Stimulated activated naive CD8-positive, alpha-beta T cell treated with anti-CD3 and anti-CD28 coated beads, Interleukin-15, Interleukin-2, amounts not matched to agents 100 ng/mL and 50 ng/mL, for 24 hours (primary cell): ENCODE data around the gene LTK.

Experiments
- H3K27ac Mint-ChIP-seq: one replicate; pipeline ENCODE4 v1.8.0; 2021; ENCODE audit warnings: mild to moderate bottlenecking, mixed read lengths
- H3K27me3 Mint-ChIP-seq: one replicate; pipeline ENCODE4 v1.8.0; 2021; ENCODE audit warnings: mixed read lengths
- H3K36me3 Mint-ChIP-seq: one replicate; pipeline ENCODE4 v1.8.0; 2021; ENCODE audit warnings: low read depth, mixed read lengths
- H3K4me1 Mint-ChIP-seq: one replicate; pipeline ENCODE4 v1.8.0; 2021; ENCODE audit warnings: low read depth, mixed read lengths
- H3K4me3 Mint-ChIP-seq: one replicate; pipeline ENCODE4 v1.8.0; 2021; ENCODE audit warnings: mild to moderate bottlenecking, mixed read lengths
- H3K9me3 Mint-ChIP-seq: one replicate; pipeline ENCODE4 v1.8.0; 2021; ENCODE audit warnings: mixed read lengths

LTK gene

GRCh38 chr15:41495736-41496599 lies 17.7 kb downstream of the LTK start:
- H3K27ac Mint-ChIP-seq: no peak overlapping the region
- peaks cover 67% of the 10 kb centered on the region for H3K27me3 Mint-ChIP-seq
- H3K4me3 Mint-ChIP-seq: peak overlapping the region; percentile 65
- no peaks in the 10 kb centered on the region for H3K36me3 Mint-ChIP-seq
- no peaks in the 10 kb centered on the region for H3K9me3 Mint-ChIP-seq
- H3K4me1 Mint-ChIP-seq: peaks cover 28% of the 10 kb centered on the region

- Mint-ChIP-seq H3K36me3 (peaks cover 3% of the 10 kb centered on the region), H3K27ac (no peak overlapping the region), H3K9me3 (peaks cover 3% of the 10 kb centered on the region), H3K4me1 (peaks cover 32% of the 10 kb centered on the region), H3K4me3 (peak overlapping the region; percentile 65), H3K27me3 (peaks cover 58% of the 10 kb centered on the region)
Observed at GRCh38 chr15:41494922-41495735, 18.5 kb downstream of the LTK start.

- peak overlapping the region; percentile 62 for H3K4me3 Mint-ChIP-seq
- peaks cover 4% of the 10 kb centered on the region for H3K9me3 Mint-ChIP-seq
- peaks cover 4% of the 10 kb centered on the region for H3K36me3 Mint-ChIP-seq
- no peak overlapping the region for H3K27ac Mint-ChIP-seq
- H3K27me3 Mint-ChIP-seq: peaks cover 52% of the 10 kb centered on the region
- peaks cover 36% of the 10 kb centered on the region for H3K4me1 Mint-ChIP-seq
Observed at GRCh38 chr15:41494190-41494921, 19.3 kb downstream of the LTK start.

GRCh38 chr15:41493902-41494189 lies 19.8 kb downstream of the LTK start:
- Mint-ChIP-seq H3K4me1 (peaks cover 36% of the 10 kb centered on the region), H3K4me3 (no peak overlapping the region), H3K9me3 (peaks cover 4% of the 10 kb centered on the region), H3K27ac (no peak overlapping the region), H3K27me3 (peaks cover 47% of the 10 kb centered on the region), H3K36me3 (peaks cover 4% of the 10 kb centered on the region)

GRCh38 chr15:41493205-41493901 lies 20.3 kb downstream of the LTK start, which contains the start of gene ITPKA:
TSS of gene ITPKA (plus strand) at chr15:41493874. CDS start at chr15:41493928, 54 bp downstream.
- H3K4me1 Mint-ChIP-seq: peaks cover 40% of the 10 kb centered on the region
- peaks cover 4% of the 10 kb centered on the region for H3K9me3 Mint-ChIP-seq
- peak within 1 kb of the TSS; percentile 61 for H3K27ac Mint-ChIP-seq
- H3K4me3 Mint-ChIP-seq: peak within 1 kb of the TSS; percentile 73
- H3K27me3 Mint-ChIP-seq: peaks cover 42% of the 10 kb centered on the region
- H3K36me3 Mint-ChIP-seq: peaks cover 4% of the 10 kb centered on the region

GRCh38 chr15:41492597-41493204 lies 20.9 kb downstream of the LTK start:
- H3K27ac Mint-ChIP-seq: peak overlapping the region; percentile 61

GRCh38 chr15:41491889-41492288 lies 21.7 kb downstream of the LTK start:
- Mint-ChIP-seq H3K4me3 (no peak overlapping the region), H3K27ac (no peak overlapping the region), H3K9me3 (peaks cover 4% of the 10 kb centered on the region), H3K36me3 (peaks cover 9% of the 10 kb centered on the region), H3K27me3 (peaks cover 32% of the 10 kb centered on the region), H3K4me1 (peaks cover 47% of the 10 kb centered on the region)

More at GRCh38 chr15:41492597-41493204, 20.9 kb downstream of the LTK start:
- H3K4me1 Mint-ChIP-seq: peaks cover 46% of the 10 kb centered on the region
- peaks cover 40% of the 10 kb centered on the region for H3K27me3 Mint-ChIP-seq
- peak overlapping the region; percentile 73 for H3K4me3 Mint-ChIP-seq
- peaks cover 9% of the 10 kb centered on the region for H3K36me3 Mint-ChIP-seq
- H3K9me3 Mint-ChIP-seq: peaks cover 4% of the 10 kb centered on the region

- Mint-ChIP-seq H3K27me3 (peaks cover 25% of the 10 kb centered on the region), H3K9me3 (peaks cover 4% of the 10 kb centered on the region), H3K4me3 (peak overlapping the region; percentile 23), H3K4me1 (peaks cover 47% of the 10 kb centered on the region), H3K27ac (peak overlapping the region; percentile 64), H3K36me3 (peaks cover 9% of the 10 kb centered on the region)
Observed at GRCh38 chr15:41490355-41490754, 23.3 kb downstream of the LTK start.

- H3K27ac Mint-ChIP-seq: no peak overlapping the region
- peaks cover 4% of the 10 kb centered on the region for H3K9me3 Mint-ChIP-seq
- H3K36me3 Mint-ChIP-seq: peaks cover 9% of the 10 kb centered on the region
- H3K4me1 Mint-ChIP-seq: peaks cover 43% of the 10 kb centered on the region
- H3K4me3 Mint-ChIP-seq: no peak overlapping the region
- H3K27me3 Mint-ChIP-seq: peaks cover 21% of the 10 kb centered on the region
Observed at GRCh38 chr15:41489641-41490040, 24.0 kb downstream of the LTK start.

GRCh38 chr15:41487802-41488201 lies 25.8 kb downstream of the LTK start:
- peak overlapping the region; percentile 89 for H3K27ac Mint-ChIP-seq
- peaks cover 4% of the 10 kb centered on the region for H3K9me3 Mint-ChIP-seq
- H3K4me3 Mint-ChIP-seq: peak overlapping the region; percentile 74
- H3K4me1 Mint-ChIP-seq: peaks cover 52% of the 10 kb centered on the region
- peaks cover 11% of the 10 kb centered on the region for H3K36me3 Mint-ChIP-seq
- peaks cover 19% of the 10 kb centered on the region for H3K27me3 Mint-ChIP-seq

- Mint-ChIP-seq H3K36me3 (peaks cover 13% of the 10 kb centered on the region), H3K4me1 (peaks cover 51% of the 10 kb centered on the region), H3K27me3 (peaks cover 15% of the 10 kb centered on the region), H3K9me3 (peaks cover 4% of the 10 kb centered on the region), H3K4me3 (no peak overlapping the region), H3K27ac (peak overlapping the region; percentile 89)
Observed at GRCh38 chr15:41487381-41487780, 26.2 kb downstream of the LTK start.

- no peak overlapping the region for H3K27ac Mint-ChIP-seq
Observed at GRCh38 chr15:41486286-41486685, 27.3 kb downstream of the LTK start.

GRCh38 chr15:41484937-41485625 lies 28.5 kb downstream of the LTK start:
- H3K27ac Mint-ChIP-seq: no peak overlapping the region
- H3K9me3 Mint-ChIP-seq: peaks cover under 1% of the 10 kb centered on the region
- H3K27me3 Mint-ChIP-seq: peaks cover 5% of the 10 kb centered on the region
- peaks cover 32% of the 10 kb centered on the region for H3K36me3 Mint-ChIP-seq
- peaks cover 32% of the 10 kb centered on the region for H3K4me1 Mint-ChIP-seq
- H3K4me3 Mint-ChIP-seq: no peak overlapping the region

More at GRCh38 chr15:41486286-41486685, 27.3 kb downstream of the LTK start:
- Mint-ChIP-seq H3K4me3 (no peak overlapping the region), H3K4me1 (peaks cover 42% of the 10 kb centered on the region), H3K27me3 (peaks cover 7% of the 10 kb centered on the region), H3K36me3 (peaks cover 23% of the 10 kb centered on the region), H3K9me3 (peaks cover 4% of the 10 kb centered on the region)
